ENCODE results near the gene PC. TPM values are rescaled to one million over a fixed set of nuclear protein-coding genes. Genes with fewer than 3 reads are reported as not detected.

The PC gene
- total and polyA plus RNA-seq, 9 of the 15 experiments (the other 6 are each of a cell fraction or from before 2014, with no cell fraction given): 0.94 to 38.0 (median 8.7) TPM

DNA sequence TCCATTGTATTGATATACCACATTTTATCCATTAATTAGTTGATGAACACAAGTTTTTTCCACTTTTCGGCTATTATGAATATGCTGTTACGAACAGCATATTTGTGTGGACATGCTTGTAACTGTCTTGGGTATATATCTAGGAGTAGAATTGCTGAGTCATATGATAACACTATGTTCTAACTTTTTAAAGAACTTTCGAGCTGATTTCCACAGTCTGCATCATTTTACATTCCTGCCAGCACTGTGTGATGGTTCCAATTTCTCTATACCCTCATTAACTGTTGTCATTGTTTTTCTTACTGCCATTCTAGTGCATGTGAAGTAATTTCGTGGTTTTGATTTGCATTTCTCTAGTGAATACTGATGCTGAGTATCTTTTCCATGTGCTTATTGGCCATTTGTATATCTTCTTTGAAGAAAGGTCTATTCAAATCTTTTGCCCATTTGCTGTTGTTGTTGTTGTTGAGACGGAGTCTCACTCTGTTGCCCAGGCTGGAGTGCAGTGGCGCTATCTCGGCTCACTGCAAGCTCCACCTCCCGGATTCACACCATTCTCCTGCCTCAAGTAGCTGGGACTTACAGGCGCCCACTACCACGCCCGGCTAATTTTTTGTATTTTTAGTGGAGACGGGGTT, 122.3 kb downstream of the PC start (continued):
- TF ChIP-seq, protein P1, sequence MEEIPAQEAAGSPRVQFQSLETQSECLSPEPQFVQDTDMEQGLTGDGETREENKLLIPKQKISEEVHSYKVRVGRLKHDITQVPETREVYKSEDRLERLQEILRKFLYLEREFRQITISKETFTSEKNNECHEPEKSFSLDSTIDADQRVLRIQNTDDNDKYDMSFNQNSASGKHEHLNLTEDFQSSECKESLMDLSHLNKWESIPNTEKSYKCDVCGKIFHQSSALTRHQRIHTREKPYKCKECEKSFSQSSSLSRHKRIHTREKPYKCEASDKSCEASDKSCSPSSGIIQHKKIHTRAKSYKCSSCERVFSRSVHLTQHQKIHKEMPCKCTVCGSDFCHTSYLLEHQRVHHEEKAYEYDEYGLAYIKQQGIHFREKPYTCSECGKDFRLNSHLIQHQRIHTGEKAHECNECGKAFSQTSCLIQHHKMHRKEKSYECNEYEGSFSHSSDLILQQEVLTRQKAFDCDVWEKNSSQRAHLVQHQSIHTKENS (CRISPR knock-in tag; IDR thresholded peaks at IDR 0.05): no peak
- TF ChIP-seq, protein P2, sequence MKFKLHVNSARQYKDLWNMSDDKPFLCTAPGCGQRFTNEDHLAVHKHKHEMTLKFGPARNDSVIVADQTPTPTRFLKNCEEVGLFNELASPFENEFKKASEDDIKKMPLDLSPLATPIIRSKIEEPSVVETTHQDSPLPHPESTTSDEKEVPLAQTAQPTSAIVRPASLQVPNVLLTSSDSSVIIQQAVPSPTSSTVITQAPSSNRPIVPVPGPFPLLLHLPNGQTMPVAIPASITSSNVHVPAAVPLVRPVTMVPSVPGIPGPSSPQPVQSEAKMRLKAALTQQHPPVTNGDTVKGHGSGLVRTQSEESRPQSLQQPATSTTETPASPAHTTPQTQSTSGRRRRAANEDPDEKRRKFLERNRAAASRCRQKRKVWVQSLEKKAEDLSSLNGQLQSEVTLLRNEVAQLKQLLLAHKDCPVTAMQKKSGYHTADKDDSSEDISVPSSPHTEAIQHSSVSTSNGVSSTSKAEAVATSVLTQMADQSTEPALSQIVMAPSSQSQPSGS (CRISPR knock-in tag; IDR thresholded peaks at IDR 0.05): no peak
- 0 out of 2 replicates have a peak, but pooled peaks have one; percentile 25 for TF ChIP-seq TOE1 (IDR thresholded peaks at IDR 0.05; ENCODE audit: borderline replicate concordance)
- TF ChIP-seq TOE1 (CRISPR knock-in tag; IDR thresholded peaks at IDR 0.05; ENCODE audit: borderline replicate concordance, low read depth): no peak
- TF ChIP-seq POLR2A (conservative IDR thresholded peaks at IDR 0.05): 0 out of 2 replicates have a peak, but pooled peaks have one; percentile 11
- no peak for TF ChIP-seq PHF20 (IDR thresholded peaks at IDR 0.05; ENCODE audit: partially characterized antibody)
- TF ChIP-seq ZNF347 (CRISPR knock-in tag; IDR thresholded peaks at IDR 0.05; ENCODE audit: low read depth): no peak
- TF ChIP-seq CXXC5 (CRISPR knock-in tag; IDR thresholded peaks at IDR 0.05): peak; percentile 12; the same call in 1 of the 2 replicates
- no peak for TF ChIP-seq BRF1 (IDR thresholded peaks at IDR 0.05; ENCODE audit: borderline replicate concordance, extremely low read depth, insufficient read length)
- no peak for TF ChIP-seq ZFP91 (CRISPR knock-in tag; IDR thresholded peaks at IDR 0.05)
